Right renal cortex interstitium (tissue), 3 donors: Measurements from ENCODE around the gene ACACA. TPM values are rescaled to one million over a fixed set of nuclear protein-coding genes. Genes with fewer than 3 reads are reported as not detected.
"Not testable (repeated sequence)": the region's sequence is repeated elsewhere in the genome, so short reads cannot be mapped to it uniquely, and the experiment has no call there.

ENCODE experiments used
- DNase-seq, 3 donors: peaks; one replicate each; pipeline ENCODE4 v3.0.0-alpha.2; 2013; ENCODE audit warnings: low read depth in 3 of 3, low spot score in 2 of 3
- polyA plus RNA-seq, 3 donors: library from polyadenylated mRNA; unstranded; fragments of 120-200 nt; gene quantifications; one replicate each; pipeline ENCODE4 v1.2.1, GENCODE V29; 2013; ENCODE audit not compliant: insufficient read length in 3 of 3

ACACA gene
- polyA plus RNA-seq, 3 donors: 45.0 to 54.6 (median 48.7) TPM

GRCh38 chr17:37356796-37357569, 49.7 kb downstream of the ACACA start:
- not testable (repeated sequence) for DNase-seq

GRCh38 chr17:37346863-37347402, 59.7 kb downstream of the ACACA start:
- DNase-seq: not testable (repeated sequence)

- no peak for DNase-seq
Observed at GRCh38 chr17:37344519-37344918, 62.1 kb downstream of the ACACA start.

- DNase-seq: no peak
Observed at GRCh38 chr17:37342589-37342988, 64.0 kb downstream of the ACACA start.

GRCh38 chr17:37340804-37341203, 65.8 kb downstream of the ACACA start:
- DNase-seq: no peak

- DNase-seq: no peak
Observed at GRCh38 chr17:37339321-37339720, 67.3 kb downstream of the ACACA start.

GRCh38 chr17:37338847-37339246, 67.8 kb downstream of the ACACA start:
- DNase-seq: no peak

GRCh38 chr17:37327341-37328090, 79.1 kb downstream of the ACACA start:
- DNase-seq: no peak

GRCh38 chr17:37322826-37323561, 83.6 kb downstream of the ACACA start:
- no peak for DNase-seq

GRCh38 chr17:37322106-37322505, 84.5 kb downstream of the ACACA start:
- DNase-seq: no peak

- no peak for DNase-seq
Observed at GRCh38 chr17:37318931-37319594, 87.6 kb downstream of the ACACA start.

- no peak for DNase-seq
Observed at GRCh38 chr17:37317867-37318266, 88.8 kb downstream of the ACACA start.

GRCh38 chr17:37315601-37316000, 91.0 kb downstream of the ACACA start:
- no peak for DNase-seq

- DNase-seq: no peak
Observed at GRCh38 chr17:37312137-37312923, 94.3 kb downstream of the ACACA start.

- DNase-seq: no peak
Observed at GRCh38 chr17:37310940-37311339, 95.7 kb downstream of the ACACA start.

GRCh38 chr17:37309051-37309450, 97.6 kb downstream of the ACACA start:
- DNase-seq: no peak

- no peak for DNase-seq
Observed at GRCh38 chr17:37305406-37305905, 101.2 kb downstream of the ACACA start.

- no peak for DNase-seq
Observed at GRCh38 chr17:37301288-37301687, 105.3 kb downstream of the ACACA start.

- no peak for DNase-seq
Observed at GRCh38 chr17:37300683-37301082, 106.0 kb downstream of the ACACA start.
